ENCODE data around the gene CDHR4.
"Not testable (repeated sequence)": the region's sequence is repeated elsewhere in the genome, so short reads cannot be mapped to it uniquely, and the experiment has no call there.

CDHR4 gene

GRCh38 chr3:49780080-49780974 lies 19.3 kb downstream of the CDHR4 start:
- Histone ChIP-seq H3K4me3 (ENCODE audit: low read length in 2 of 2) (no peak overlapping the region), H3K27me3 (ENCODE audit: control insufficient read depth in 2 of 2, insufficient read depth in 2 of 2, low read length in 2 of 2) (no peaks in the 10 kb centered on the region), H3K9me3 (ENCODE audit: control insufficient read depth in 2 of 2, low read length in 2 of 2) (no peaks in the 10 kb centered on the region), H3K4me1 (ENCODE audit: control insufficient read depth in 2 of 2, insufficient read depth in 2 of 2, low read length in 2 of 2) (peaks cover 9% of the 10 kb centered on the region in 2 donors), H3K9ac (ENCODE audit: low read depth in 1 of 2, low read length in 2 of 2) (no peak overlapping the region), H3K36me3 (ENCODE audit: control insufficient read depth in 2 of 2, insufficient read depth in 2 of 2, low read length in 2 of 2) (peaks cover 3 to 14% of the 10 kb centered on the region in 2 donors), H3K27ac (ENCODE audit: low read depth in 2 of 2, low read length in 2 of 2) (peak overlapping the region; percentile 21 to 24)

GRCh38 chr3:49779358-49780079 lies 20.2 kb downstream of the CDHR4 start:
- H3K4me3 ChIP-seq (ENCODE audit: low read length in 2 of 2) = no peak overlapping the region
- H3K27me3 ChIP-seq (ENCODE audit: control insufficient read depth in 2 of 2, insufficient read depth in 2 of 2, low read length in 2 of 2) = no peaks in the 10 kb centered on the region
- H3K4me1 ChIP-seq (ENCODE audit: control insufficient read depth in 2 of 2, insufficient read depth in 2 of 2, low read length in 2 of 2) = peaks cover 3 to 9% of the 10 kb centered on the region in 2 donors
- H3K9ac ChIP-seq (ENCODE audit: low read depth in 1 of 2, low read length in 2 of 2) = no peak overlapping the region
- no peak overlapping the region for H3K27ac ChIP-seq (ENCODE audit: low read depth in 2 of 2, low read length in 2 of 2)
- peaks cover 3 to 17% of the 10 kb centered on the region in 2 donors for H3K36me3 ChIP-seq (ENCODE audit: control insufficient read depth in 2 of 2, insufficient read depth in 2 of 2, low read length in 2 of 2)
- H3K9me3 ChIP-seq (ENCODE audit: control insufficient read depth in 2 of 2, low read length in 2 of 2) = no peaks in the 10 kb centered on the region

- not testable (repeated sequence) for H3K27ac ChIP-seq (ENCODE audit: low read depth in 2 of 2, low read length in 2 of 2); H3K4me3 ChIP-seq (ENCODE audit: low read length in 2 of 2); H3K9me3 ChIP-seq (ENCODE audit: control insufficient read depth in 2 of 2, low read length in 2 of 2); H3K27me3 ChIP-seq (ENCODE audit: control insufficient read depth in 2 of 2, insufficient read depth in 2 of 2, low read length in 2 of 2); H3K4me1 ChIP-seq (ENCODE audit: control insufficient read depth in 2 of 2, insufficient read depth in 2 of 2, low read length in 2 of 2); H3K9ac ChIP-seq (ENCODE audit: low read depth in 1 of 2, low read length in 2 of 2)
- H3K36me3 ChIP-seq (ENCODE audit: control insufficient read depth in 2 of 2, insufficient read depth in 2 of 2, low read length in 2 of 2) = peaks cover 0 to 12% of the 10 kb centered on the region in 2 donors
Measured at GRCh38 chr3:49776101-49776500, 23.6 kb downstream of the CDHR4 start.

- no peak overlapping the region for H3K9ac ChIP-seq (ENCODE audit: low read depth in 1 of 2, low read length in 2 of 2)
- H3K9me3 ChIP-seq (ENCODE audit: control insufficient read depth in 2 of 2, low read length in 2 of 2) = no peaks in the 10 kb centered on the region
- peaks cover 0 to 3% of the 10 kb centered on the region in 2 donors for H3K4me1 ChIP-seq (ENCODE audit: control insufficient read depth in 2 of 2, insufficient read depth in 2 of 2, low read length in 2 of 2)
- H3K4me3 ChIP-seq (ENCODE audit: low read length in 2 of 2) = no peak overlapping the region
- H3K27ac ChIP-seq (ENCODE audit: low read depth in 2 of 2, low read length in 2 of 2) = no peak overlapping the region
- H3K27me3 ChIP-seq (ENCODE audit: control insufficient read depth in 2 of 2, insufficient read depth in 2 of 2, low read length in 2 of 2) = no peaks in the 10 kb centered on the region
- peaks cover 0 to 8% of the 10 kb centered on the region in 2 donors for H3K36me3 ChIP-seq (ENCODE audit: control insufficient read depth in 2 of 2, insufficient read depth in 2 of 2, low read length in 2 of 2)
Measured at GRCh38 chr3:49775538-49775937, 24.1 kb downstream of the CDHR4 start.

- H3K27me3 ChIP-seq (ENCODE audit: control insufficient read depth in 2 of 2, insufficient read depth in 2 of 2, low read length in 2 of 2) = no peaks in the 10 kb centered on the region
- no peaks in the 10 kb centered on the region for H3K4me1 ChIP-seq (ENCODE audit: control insufficient read depth in 2 of 2, insufficient read depth in 2 of 2, low read length in 2 of 2)
- peaks cover 3 to 12% of the 10 kb centered on the region in 2 donors for H3K36me3 ChIP-seq (ENCODE audit: control insufficient read depth in 2 of 2, insufficient read depth in 2 of 2, low read length in 2 of 2)
- H3K27ac ChIP-seq (ENCODE audit: low read depth in 2 of 2, low read length in 2 of 2) = no peak overlapping the region
- no peak overlapping the region for H3K4me3 ChIP-seq (ENCODE audit: low read length in 2 of 2)
- H3K9ac ChIP-seq (ENCODE audit: low read depth in 1 of 2, low read length in 2 of 2) = no peak overlapping the region
- H3K9me3 ChIP-seq (ENCODE audit: control insufficient read depth in 2 of 2, low read length in 2 of 2) = no peaks in the 10 kb centered on the region
Measured at GRCh38 chr3:49772703-49773102, 27.0 kb downstream of the CDHR4 start.

- H3K4me3 ChIP-seq (ENCODE audit: low read length in 2 of 2) = no peak overlapping the region
- H3K4me1 ChIP-seq (ENCODE audit: control insufficient read depth in 2 of 2, insufficient read depth in 2 of 2, low read length in 2 of 2) = no peaks in the 10 kb centered on the region
- H3K27ac ChIP-seq (ENCODE audit: low read depth in 2 of 2, low read length in 2 of 2) = no peak overlapping the region
- no peaks in the 10 kb centered on the region for H3K27me3 ChIP-seq (ENCODE audit: control insufficient read depth in 2 of 2, insufficient read depth in 2 of 2, low read length in 2 of 2)
- no peaks in the 10 kb centered on the region for H3K9me3 ChIP-seq (ENCODE audit: control insufficient read depth in 2 of 2, low read length in 2 of 2)
- peaks cover 3 to 11% of the 10 kb centered on the region in 2 donors for H3K36me3 ChIP-seq (ENCODE audit: control insufficient read depth in 2 of 2, insufficient read depth in 2 of 2, low read length in 2 of 2)
- no peak overlapping the region for H3K9ac ChIP-seq (ENCODE audit: low read depth in 1 of 2, low read length in 2 of 2)
Measured at GRCh38 chr3:49771340-49771938, 28.2 kb downstream of the CDHR4 start.

- Histone ChIP-seq H3K9me3 (ENCODE audit: control insufficient read depth in 2 of 2, low read length in 2 of 2) (no peaks in the 10 kb centered on the region), H3K4me3 (ENCODE audit: low read length in 2 of 2) (no peak overlapping the region), H3K27ac (ENCODE audit: low read depth in 2 of 2, low read length in 2 of 2) (no peak overlapping the region), H3K4me1 (ENCODE audit: control insufficient read depth in 2 of 2, insufficient read depth in 2 of 2, low read length in 2 of 2) (no peaks in the 10 kb centered on the region), H3K27me3 (ENCODE audit: control insufficient read depth in 2 of 2, insufficient read depth in 2 of 2, low read length in 2 of 2) (no peaks in the 10 kb centered on the region), H3K9ac (ENCODE audit: low read depth in 1 of 2, low read length in 2 of 2) (no peak overlapping the region), H3K36me3 (ENCODE audit: control insufficient read depth in 2 of 2, insufficient read depth in 2 of 2, low read length in 2 of 2) (peaks cover 3 to 5% of the 10 kb centered on the region in 2 donors)
Measured at GRCh38 chr3:49769926-49770325, 29.7 kb downstream of the CDHR4 start.

- no peak overlapping the region for H3K9ac ChIP-seq (ENCODE audit: low read depth in 1 of 2, low read length in 2 of 2)
- H3K36me3 ChIP-seq (ENCODE audit: control insufficient read depth in 2 of 2, insufficient read depth in 2 of 2, low read length in 2 of 2) = peaks cover 3 to 5% of the 10 kb centered on the region in 2 donors
- no peak overlapping the region for H3K27ac ChIP-seq (ENCODE audit: low read depth in 2 of 2, low read length in 2 of 2)
Measured at GRCh38 chr3:49769286-49769915, 30.3 kb downstream of the CDHR4 start.

GRCh38 chr3:49763981-49764380 lies 35.7 kb downstream of the CDHR4 start:
- Histone ChIP-seq H3K4me1 (ENCODE audit: control insufficient read depth in 2 of 2, insufficient read depth in 2 of 2, low read length in 2 of 2) (no peaks in the 10 kb centered on the region), H3K27ac (ENCODE audit: low read depth in 2 of 2, low read length in 2 of 2) (no peak overlapping the region), H3K9me3 (ENCODE audit: control insufficient read depth in 2 of 2, low read length in 2 of 2) (no peaks in the 10 kb centered on the region), H3K27me3 (ENCODE audit: control insufficient read depth in 2 of 2, insufficient read depth in 2 of 2, low read length in 2 of 2) (no peaks in the 10 kb centered on the region), H3K4me3 (ENCODE audit: low read length in 2 of 2) (no peak overlapping the region), H3K9ac (ENCODE audit: low read depth in 1 of 2, low read length in 2 of 2) (no peak overlapping the region), H3K36me3 (ENCODE audit: control insufficient read depth in 2 of 2, insufficient read depth in 2 of 2, low read length in 2 of 2) (peaks cover 0 to 3% of the 10 kb centered on the region in 2 donors)

More at GRCh38 chr3:49769286-49769915, 30.3 kb downstream of the CDHR4 start:
- no peak overlapping the region for H3K4me3 ChIP-seq (ENCODE audit: low read length in 2 of 2)
- no peaks in the 10 kb centered on the region for H3K4me1 ChIP-seq (ENCODE audit: control insufficient read depth in 2 of 2, insufficient read depth in 2 of 2, low read length in 2 of 2)
- H3K9me3 ChIP-seq (ENCODE audit: control insufficient read depth in 2 of 2, low read length in 2 of 2) = no peaks in the 10 kb centered on the region
- H3K27me3 ChIP-seq (ENCODE audit: control insufficient read depth in 2 of 2, insufficient read depth in 2 of 2, low read length in 2 of 2) = no peaks in the 10 kb centered on the region

All from mucosa of rectum (tissue), 2 donors.